ENCODE measurements around the gene RBMS3. TPM values are rescaled to one million over a fixed set of nuclear protein-coding genes. Genes with fewer than 3 reads are reported as not detected.

Gene RBMS3
- total RNA-seq, 4 donors from 2014 or later: 51.5 to 76.0 (median 66.6) TPM

- no peak for ATAC-seq
- Histone ChIP-seq H3K4me1 (no peaks in the 10 kb centered on the region), H3K27ac (no peak overlapping the region), H3K9me3 (no peaks in the 10 kb centered on the region), H3K27me3 (no peaks in the 10 kb centered on the region), H3K4me3 (no peak overlapping the region), H3K36me3 (no peaks in the 10 kb centered on the region)
- TF ChIP-seq POLR2AphosphoS5 (IDR thresholded peaks at IDR 0.05): no peak
- TF ChIP-seq CTCF (IDR thresholded peaks at IDR 0.05): no peak
- no peak for TF ChIP-seq POLR2A (IDR thresholded peaks at IDR 0.05)
- TF ChIP-seq EP300 (IDR thresholded peaks at IDR 0.05): no peak
- 80 to 86% methylated on average over 2 of the region's 2 CpGs for WGBS, 2 donors (ENCODE audit: low coverage in 1 of 2)
These were observed 82.2 kb downstream of the RBMS3 start for GRCh38 chr3:29363110-29363509.

DNA sequence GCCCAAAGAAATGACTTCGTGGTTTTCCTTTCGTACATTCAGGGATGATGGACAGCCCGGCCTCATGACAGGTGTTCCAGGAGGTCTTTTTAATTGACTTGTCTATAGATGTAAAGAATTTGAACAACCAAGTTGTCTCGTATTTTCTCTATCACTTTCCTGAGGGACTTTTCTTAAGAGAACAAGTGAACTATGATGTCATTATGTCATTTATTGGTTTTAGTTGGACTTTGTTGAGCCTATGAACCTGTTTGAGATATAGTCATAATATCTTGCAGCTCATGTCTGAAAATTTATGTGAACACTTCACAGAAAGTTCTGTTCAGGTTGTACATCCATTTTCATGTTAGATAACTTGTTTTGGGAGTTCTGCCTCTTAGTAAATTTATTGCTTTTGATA, 89.2 kb downstream of the RBMS3 start:
- H3K4me1 ChIP-seq: peaks cover 0 to 35% (median 5%) of the 10 kb centered on the region in 3 donors
- H3K27me3 ChIP-seq: no peaks in the 10 kb centered on the region

DNA sequence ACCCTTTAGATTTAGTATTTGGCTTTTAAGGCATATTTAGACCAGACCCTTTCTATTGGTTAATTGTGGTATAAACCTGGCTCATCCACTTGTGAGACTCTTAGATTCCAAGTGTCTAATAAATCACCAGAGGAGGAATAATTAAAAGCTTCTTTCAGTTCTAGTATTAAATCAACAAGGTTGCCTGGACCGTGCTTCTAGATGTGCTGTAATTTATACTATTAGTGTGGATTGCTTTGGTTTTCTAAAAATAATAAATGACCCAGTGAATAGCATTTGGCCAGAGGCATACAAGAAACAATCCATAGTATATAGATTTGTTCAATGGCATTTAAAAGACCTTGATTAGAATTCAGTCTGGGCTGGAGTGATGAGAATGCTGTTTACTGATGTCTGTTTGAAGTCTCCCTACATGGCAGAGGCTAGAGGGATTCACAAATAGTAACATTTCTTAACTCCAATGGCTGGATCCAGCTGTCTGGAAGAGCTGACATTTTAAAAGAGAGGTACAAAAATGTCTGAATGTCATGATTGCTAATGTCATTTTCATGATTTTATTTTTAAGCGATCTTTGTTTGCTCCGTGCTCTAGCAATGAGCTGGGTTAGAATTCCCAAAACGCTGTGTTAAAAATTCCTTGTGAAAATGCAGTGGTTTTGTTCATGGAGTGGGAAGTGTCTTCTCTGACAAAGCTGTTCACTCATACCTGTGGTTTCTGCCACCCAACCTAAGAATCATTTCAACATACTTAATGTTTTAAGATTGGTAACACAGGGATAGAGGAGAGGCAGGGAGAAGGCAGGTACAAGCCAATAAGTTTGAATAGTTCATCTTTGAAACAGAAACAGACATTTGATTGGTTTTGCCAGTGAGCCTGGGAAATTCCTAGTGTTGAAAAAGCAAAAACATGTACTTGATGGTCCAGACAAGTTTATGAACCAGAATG, 89.9 kb downstream of the RBMS3 start:
- Histone ChIP-seq H3K9me3 (no peaks in the 10 kb centered on the region), H3K4me1 (peaks cover 0 to 35% (median 5%) of the 10 kb centered on the region in 3 donors), H3K4me3 (no peak overlapping the region), H3K36me3 (no peaks in the 10 kb centered on the region), H3K27ac (no peak overlapping the region), H3K27me3 (no peaks in the 10 kb centered on the region)
- TF ChIP-seq CTCF (IDR thresholded peaks at IDR 0.05): no peak
- TF ChIP-seq POLR2A (IDR thresholded peaks at IDR 0.05): no peak
- no peak for TF ChIP-seq POLR2AphosphoS5 (IDR thresholded peaks at IDR 0.05)
- no peak for TF ChIP-seq EP300 (IDR thresholded peaks at IDR 0.05)
- WGBS, 2 donors (ENCODE audit: low coverage in 1 of 2): 53 to 57% methylated on average over 4 of the region's 4 CpGs
- ATAC-seq: no peak

More for the DNA sequence above, 89.2 kb downstream of the RBMS3 start:
- Histone ChIP-seq H3K4me3 (no peak overlapping the region), H3K9me3 (no peaks in the 10 kb centered on the region), H3K36me3 (no peaks in the 10 kb centered on the region), H3K27ac (no peak overlapping the region)
- no peak for TF ChIP-seq EP300 (IDR thresholded peaks at IDR 0.05)
- no peak for TF ChIP-seq POLR2A (IDR thresholded peaks at IDR 0.05)
- no peak for TF ChIP-seq POLR2AphosphoS5 (IDR thresholded peaks at IDR 0.05)
- no peak for TF ChIP-seq CTCF (IDR thresholded peaks at IDR 0.05)
- 83 to 93% methylated on average over 3 to 4 of the region's 4 CpGs for WGBS, 2 donors (ENCODE audit: low coverage in 1 of 2)
- ATAC-seq: no peak

GRCh38 chr3:29373131-29373680, 92.3 kb downstream of the RBMS3 start:
- Histone ChIP-seq H3K4me1 (peaks cover 0 to 35% (median 5%) of the 10 kb centered on the region in 3 donors), H3K27me3 (no peaks in the 10 kb centered on the region), H3K9me3 (no peaks in the 10 kb centered on the region), H3K36me3 (no peaks in the 10 kb centered on the region), H3K27ac (no peak overlapping the region), H3K4me3 (no peak overlapping the region)
- TF ChIP-seq POLR2AphosphoS5 (IDR thresholded peaks at IDR 0.05): no peak
- no peak for TF ChIP-seq POLR2A (IDR thresholded peaks at IDR 0.05)
- no peak for TF ChIP-seq EP300 (IDR thresholded peaks at IDR 0.05)
- TF ChIP-seq CTCF (IDR thresholded peaks at IDR 0.05): no peak
- ATAC-seq: no peak

GRCh38 chr3:29374226-29374625, 93.4 kb downstream of the RBMS3 start:
- Histone ChIP-seq H3K4me3 (no peak overlapping the region), H3K27me3 (no peaks in the 10 kb centered on the region), H3K27ac (no peak overlapping the region), H3K9me3 (no peaks in the 10 kb centered on the region), H3K36me3 (no peaks in the 10 kb centered on the region), H3K4me1 (peaks cover 0 to 35% (median 5%) of the 10 kb centered on the region in 3 donors)
- no peak for TF ChIP-seq CTCF (IDR thresholded peaks at IDR 0.05)
- TF ChIP-seq POLR2A (IDR thresholded peaks at IDR 0.05): no peak
- no peak for TF ChIP-seq EP300 (IDR thresholded peaks at IDR 0.05)
- no peak for ATAC-seq
